NCI-H226 (cell line): ENCODE data around the gene B3GNT4.
A peak's percentile ranks its signal among the peaks of the same experiment; 100 is the strongest.
"Not testable (repeated sequence)": the region's sequence is repeated elsewhere in the genome, so short reads cannot be mapped to it uniquely, and the experiment has no call there.

ENCODE experiments used
- DNase-seq: peaks from one replicate; pipeline ENCODE4 v3.0.0-alpha.2; 2015

B3GNT4 gene

GRCh38 chr12:122203301-122204166, at the start of gene B3GNT4:
B3GNT4 (plus strand) TSS chr12:122203709; CDS start chr12:122204619, 910 bp downstream.
- peak; percentile 57 for DNase-seq

GRCh38 chr12:122155705-122156104, 47.8 kb upstream of the B3GNT4 start:
- no peak for DNase-seq

- DNase-seq: no peak
Observed at GRCh38 chr12:122158700-122159285, 44.7 kb upstream of the B3GNT4 start.

- DNase-seq: no peak
Observed at GRCh38 chr12:122159882-122160281, 43.6 kb upstream of the B3GNT4 start.

- DNase-seq: no peak
Observed at GRCh38 chr12:122160761-122161160, 42.7 kb upstream of the B3GNT4 start.

DNA sequence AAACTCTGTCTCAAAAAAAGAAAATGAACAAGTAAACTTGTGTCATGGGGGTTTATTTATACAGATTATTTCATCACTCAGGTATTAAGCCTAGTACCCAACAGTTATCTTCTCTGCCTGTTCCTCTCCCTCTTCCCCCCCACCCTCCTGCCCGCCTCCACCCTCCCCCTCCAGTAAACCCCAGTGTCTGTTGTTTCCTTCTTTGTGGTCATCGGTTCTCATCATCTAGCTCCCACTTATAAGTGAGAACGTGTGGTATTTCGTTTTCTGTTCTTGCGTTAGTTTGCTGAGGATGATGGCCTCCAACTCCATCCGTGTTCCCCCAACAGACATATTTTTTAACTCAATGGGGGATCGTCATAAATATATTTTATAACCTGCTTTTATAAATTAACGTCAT, 41.8 kb upstream of the B3GNT4 start:
- DNase-seq: no peak

GRCh38 chr12:122162976-122163375, 40.5 kb upstream of the B3GNT4 start:
- no peak for DNase-seq

DNA sequence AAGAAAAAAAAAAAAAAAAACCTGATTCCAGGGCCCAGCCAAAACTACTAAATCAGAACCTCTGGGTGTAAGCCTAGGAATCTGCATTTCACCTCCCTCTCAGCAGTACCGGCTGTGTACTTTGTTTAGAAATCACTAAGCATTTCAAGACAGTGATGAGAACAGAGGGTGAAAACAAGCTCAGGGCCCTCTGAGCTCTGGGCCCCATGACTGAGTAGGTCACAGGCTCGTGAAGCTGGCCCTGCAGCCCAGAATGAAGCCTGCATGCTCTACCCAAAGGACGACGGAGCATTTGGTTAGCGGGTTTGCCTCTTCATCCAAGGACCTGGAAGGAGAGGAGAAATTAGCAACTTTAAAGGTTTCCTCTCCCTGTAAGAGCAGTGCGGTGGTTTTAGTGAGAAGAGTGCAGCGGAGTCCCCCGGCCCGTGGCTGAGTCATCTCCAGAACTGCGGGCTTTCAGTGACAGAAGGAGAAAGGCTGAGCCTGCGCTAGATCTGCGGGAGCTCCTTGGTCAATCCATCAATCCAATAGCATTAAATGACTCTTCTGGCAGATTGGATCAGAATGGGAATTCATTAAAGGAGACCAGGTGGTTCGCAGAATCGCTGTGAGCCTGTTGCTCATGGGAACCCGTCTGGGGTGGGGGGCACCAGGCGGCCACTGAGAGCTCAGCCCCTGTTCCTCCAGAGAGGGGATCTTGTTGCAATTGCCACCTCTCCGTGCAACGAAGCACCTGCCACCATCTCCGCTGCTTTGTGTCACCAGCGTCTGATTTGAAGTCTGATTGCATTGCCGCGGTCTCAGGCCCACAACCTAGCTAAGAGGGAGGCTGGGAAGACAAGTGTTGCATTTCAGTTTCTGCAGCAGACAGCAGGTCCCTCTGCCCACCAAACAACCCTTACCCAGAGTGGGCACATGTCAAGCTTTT, 36.8 kb upstream of the B3GNT4 start:
- no peak for DNase-seq

DNA sequence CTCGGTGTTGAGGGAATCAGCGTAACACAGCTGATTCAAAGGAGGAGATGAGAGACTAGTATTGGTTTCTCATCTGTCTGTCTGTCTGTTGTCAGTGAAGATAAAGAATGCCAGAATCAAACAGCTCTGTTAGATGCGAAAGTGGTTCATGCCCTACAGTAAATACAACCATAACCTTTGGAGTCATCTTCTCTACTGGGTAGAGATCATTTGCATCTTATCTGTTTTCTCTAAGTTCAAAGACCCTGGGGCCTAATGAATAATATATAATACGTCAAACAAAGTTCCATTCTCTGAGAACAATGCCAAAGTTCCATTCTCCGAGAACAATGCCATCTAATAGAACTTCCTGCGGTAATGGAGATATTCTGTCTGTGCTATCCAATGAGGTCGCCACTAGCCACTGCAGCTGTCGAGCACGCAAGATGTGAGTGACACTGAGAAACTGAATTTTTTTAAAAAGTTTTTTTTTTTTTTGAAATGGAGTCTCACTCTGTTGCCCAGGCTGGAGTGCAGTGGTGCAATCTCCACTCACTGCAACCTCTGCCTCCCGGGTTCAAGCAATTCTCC, 36.1 kb upstream of the B3GNT4 start:
- DNase-seq: no peak

- DNase-seq: no peak
Observed at GRCh38 chr12:122168492-122168891, 35.0 kb upstream of the B3GNT4 start.

- no peak for DNase-seq
Observed at GRCh38 chr12:122171399-122171798, 32.1 kb upstream of the B3GNT4 start.

GRCh38 chr12:122172262-122172939, 31.1 kb upstream of the B3GNT4 start:
- no peak for DNase-seq

DNA sequence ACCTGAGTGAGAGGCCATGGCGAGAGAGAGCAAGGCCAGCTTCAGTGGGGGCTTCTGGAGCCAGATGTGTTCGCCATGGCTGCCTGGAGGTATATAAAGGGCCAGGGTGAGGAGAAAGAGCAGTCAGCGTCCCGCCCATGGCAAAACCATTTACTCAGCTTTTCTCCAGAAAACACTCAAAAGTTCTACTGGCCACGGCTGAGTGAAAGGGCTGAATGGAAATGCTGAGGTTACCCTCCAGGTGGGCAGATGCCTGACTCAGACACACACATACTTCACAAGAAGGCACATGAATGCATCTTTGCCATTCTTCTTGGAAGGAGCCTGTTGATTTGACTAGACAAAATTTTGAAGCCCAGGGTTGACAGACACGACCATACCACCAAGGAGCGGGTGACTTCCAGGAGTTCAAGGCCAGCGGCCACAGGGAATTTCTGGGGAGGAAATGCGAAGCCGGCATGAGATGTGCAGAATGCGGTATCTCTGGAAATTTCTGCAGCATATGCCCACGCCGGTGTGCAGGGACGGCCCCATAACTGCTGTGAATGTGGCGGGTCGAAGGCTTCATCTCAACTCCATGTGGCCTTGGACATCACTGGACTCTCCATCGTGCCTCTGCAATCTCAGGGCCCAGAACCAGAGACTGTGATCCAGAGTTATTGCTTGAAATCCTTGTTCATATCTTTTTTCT, 29.2 kb upstream of the B3GNT4 start, which contains the start of gene IL31:
TSS of gene IL31 (minus strand) at position 67 of the 691 bp plus-strand sequence. CDS start at position 18, 49 bp downstream.
- no peak for DNase-seq

DNA sequence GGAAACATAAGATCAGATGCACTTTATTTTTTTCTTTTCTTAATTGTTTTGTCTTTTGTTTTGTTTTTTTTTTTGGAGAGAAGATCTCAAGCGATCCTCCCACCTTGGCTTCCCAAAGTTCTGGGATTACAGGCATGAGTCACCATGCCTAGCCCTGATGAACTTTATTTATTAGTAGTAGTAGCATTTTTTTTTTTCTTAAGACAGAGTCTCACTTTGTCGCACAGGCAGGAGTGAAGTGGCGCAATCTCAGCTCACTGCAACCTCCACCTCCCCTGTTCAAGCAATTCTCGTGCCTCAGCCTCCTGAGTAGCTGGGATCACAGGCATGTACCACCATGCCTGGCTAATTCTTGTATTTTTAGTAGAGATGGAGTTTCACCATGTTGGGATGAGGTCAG, 27.0 kb upstream of the B3GNT4 start:
- DNase-seq: not testable (repeated sequence)

- no peak for DNase-seq
Observed at GRCh38 chr12:122182887-122183587, 20.5 kb upstream of the B3GNT4 start, which contains the start of gene LRRC43. LRRC43 (plus strand) TSS chr12:122183123; CDS start chr12:122183145, 22 bp downstream.

- DNase-seq: no peak
Observed at GRCh38 chr12:122183588-122183940, 19.9 kb upstream of the B3GNT4 start.

- no peak for DNase-seq
Observed at GRCh38 chr12:122184517-122184916, 19.0 kb upstream of the B3GNT4 start.

- DNase-seq: no peak
Observed at GRCh38 chr12:122185079-122185478, 18.4 kb upstream of the B3GNT4 start.

DNA sequence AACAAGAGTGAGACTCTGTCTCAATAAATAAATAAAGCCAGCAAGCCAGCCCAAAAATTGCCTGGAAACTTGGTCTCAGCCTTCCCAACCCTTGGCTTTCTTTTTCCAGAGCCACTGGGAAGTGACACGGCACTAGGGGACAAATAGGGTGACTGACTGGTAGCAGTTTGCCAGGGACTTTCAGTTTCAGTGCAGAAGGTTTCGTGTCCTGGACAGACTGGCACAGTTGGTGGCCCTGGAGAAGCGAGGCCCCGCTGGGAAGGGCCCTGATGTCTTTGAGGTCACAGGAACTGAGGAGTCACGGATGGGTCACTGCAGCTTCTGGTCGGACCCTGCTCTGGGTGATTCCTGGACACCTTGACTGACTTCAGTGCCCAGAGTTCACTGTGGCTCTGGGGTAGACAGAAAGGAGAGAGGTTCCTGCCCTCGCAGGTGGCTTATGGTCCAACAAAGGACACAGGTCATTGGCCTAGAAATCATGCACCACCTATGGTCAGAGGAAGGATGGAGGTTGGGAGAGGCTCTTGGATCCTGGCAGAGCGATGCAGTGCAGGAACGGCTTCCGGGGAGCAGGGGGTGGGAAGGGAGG, 17.9 kb upstream of the B3GNT4 start:
- no peak for DNase-seq

- DNase-seq: no peak
Observed at GRCh38 chr12:122187466-122187865, 16.0 kb upstream of the B3GNT4 start.
